Omental fat pad (tissue), 4 donors: ENCODE results near the gene REEP1. TPM values are rescaled to one million over a fixed set of nuclear protein-coding genes. Genes with fewer than 3 reads are reported as not detected.
"Not testable (repeated sequence)": the region's sequence is repeated elsewhere in the genome, so short reads cannot be mapped to it uniquely, and the experiment has no call there.

ENCODE experiments used
- ATAC-seq: fragments of 150-250 bp; one replicate; pipeline ENCODE4 v1.9.1; 2016; ENCODE audit warnings: mild to moderate bottlenecking, moderate library complexity; ENCODE audit not compliant: low FRiP score
- DNase-seq: peaks from one replicate; pipeline ENCODE4 v3.0.0-alpha.2; 2019; ENCODE audit warnings: low spot score
- total RNA-seq, 4 donors: library from RNA; depleted of rRNA; stranded (reverse); fragments of >200 nt; gene quantifications; one replicate each; pipeline ENCODE4 v1.1.0, GENCODE V29; 2016
- TF ChIP-seq, protein P1 (sequence below), 3 donors: fragments of 450-650 bp; IDR thresholded peaks; one replicate each; pipeline ENCODE4 v1.5.1; 2016 to 2017; ENCODE audit warnings: antibody characterized with exemption in 3 of 3, mild to moderate bottlenecking in 3 of 3, moderate library complexity in 2 of 3

REEP1 gene
- total RNA-seq, 4 donors from 2014 or later, result 2.5 to 15.4 (median 4.3) TPM

DNA sequence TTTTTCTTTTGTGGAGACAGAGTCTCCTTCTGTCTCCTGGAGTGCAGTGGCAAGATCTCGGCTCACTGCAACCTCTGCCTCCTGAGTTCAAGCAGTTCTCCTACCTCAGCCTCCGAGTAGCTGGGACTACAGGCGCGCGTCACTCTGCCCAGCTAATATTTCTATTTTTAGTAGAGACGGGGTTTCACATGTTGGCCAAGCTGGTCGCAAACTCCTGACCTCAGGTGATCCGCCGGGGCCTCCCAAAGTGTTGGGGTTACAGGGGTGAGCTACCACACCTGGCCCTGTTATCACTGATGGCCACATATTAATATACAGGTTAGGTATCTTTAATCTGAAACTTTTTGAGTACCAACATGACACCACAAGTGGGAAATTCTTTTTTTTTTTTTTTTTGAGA, 134.7 kb downstream of the REEP1 start:
- DNase-seq, result no peak
- TF ChIP-seq, protein P1, sequence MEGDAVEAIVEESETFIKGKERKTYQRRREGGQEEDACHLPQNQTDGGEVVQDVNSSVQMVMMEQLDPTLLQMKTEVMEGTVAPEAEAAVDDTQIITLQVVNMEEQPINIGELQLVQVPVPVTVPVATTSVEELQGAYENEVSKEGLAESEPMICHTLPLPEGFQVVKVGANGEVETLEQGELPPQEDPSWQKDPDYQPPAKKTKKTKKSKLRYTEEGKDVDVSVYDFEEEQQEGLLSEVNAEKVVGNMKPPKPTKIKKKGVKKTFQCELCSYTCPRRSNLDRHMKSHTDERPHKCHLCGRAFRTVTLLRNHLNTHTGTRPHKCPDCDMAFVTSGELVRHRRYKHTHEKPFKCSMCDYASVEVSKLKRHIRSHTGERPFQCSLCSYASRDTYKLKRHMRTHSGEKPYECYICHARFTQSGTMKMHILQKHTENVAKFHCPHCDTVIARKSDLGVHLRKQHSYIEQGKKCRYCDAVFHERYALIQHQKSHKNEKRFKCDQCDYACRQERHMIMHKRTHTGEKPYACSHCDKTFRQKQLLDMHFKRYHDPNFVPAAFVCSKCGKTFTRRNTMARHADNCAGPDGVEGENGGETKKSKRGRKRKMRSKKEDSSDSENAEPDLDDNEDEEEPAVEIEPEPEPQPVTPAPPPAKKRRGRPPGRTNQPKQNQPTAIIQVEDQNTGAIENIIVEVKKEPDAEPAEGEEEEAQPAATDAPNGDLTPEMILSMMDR (IDR thresholded peaks at IDR 0.05), result no peak
- no peak for ATAC-seq

DNA sequence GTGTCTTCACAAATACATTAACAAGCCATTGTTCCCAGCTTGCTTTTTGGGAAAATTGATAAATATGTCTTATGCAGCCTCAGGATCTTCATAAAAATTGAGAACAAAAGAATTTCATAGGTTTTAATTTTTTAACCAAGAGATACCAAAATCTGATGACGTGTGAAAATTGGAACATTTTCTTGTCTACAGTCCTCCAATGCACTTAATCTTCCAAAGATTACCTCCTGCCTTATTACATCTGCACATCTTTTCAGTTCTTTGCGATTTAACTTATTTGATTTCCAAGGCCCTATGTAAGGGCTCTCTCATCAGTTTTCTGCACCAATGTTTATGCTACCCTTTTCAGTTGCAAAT, 135.1 kb downstream of the REEP1 start:
- TF ChIP-seq, protein P1 (IDR thresholded peaks at IDR 0.05), result no peak
- ATAC-seq, result no peak
- DNase-seq, result no peak

DNA sequence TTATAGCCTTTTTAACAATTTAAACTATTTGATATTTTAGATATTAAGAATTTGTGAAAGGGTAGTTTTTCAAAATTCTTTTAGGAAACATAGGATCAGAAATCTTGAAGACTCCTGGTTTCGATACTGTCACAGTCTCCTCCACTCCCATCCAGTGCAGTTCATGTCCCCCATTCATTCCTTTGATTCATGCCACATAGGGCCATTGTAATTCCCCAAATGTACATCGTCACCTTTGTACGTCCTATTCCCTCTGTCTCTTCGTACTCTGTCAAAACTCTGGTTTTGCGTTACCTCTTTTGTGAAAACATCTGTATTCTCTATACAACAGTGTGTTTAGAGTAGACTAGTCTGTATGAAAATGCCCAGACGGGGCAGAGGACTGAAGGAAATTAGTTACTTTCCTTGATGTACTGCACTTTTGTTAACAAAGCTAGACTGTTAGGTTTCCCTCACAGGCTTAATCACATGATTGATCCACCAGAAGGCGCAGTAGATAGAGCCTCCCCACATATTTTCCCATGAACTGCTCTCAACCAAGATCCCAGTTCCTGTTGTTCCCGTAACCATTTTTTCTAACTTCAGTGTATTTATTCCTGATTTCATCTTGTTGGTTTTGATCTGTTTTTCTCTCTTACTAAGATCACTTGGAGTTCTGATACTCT, 135.6 kb downstream of the REEP1 start:
- no peak for ATAC-seq
- DNase-seq, result no peak
- TF ChIP-seq, protein P1 (IDR thresholded peaks at IDR 0.05), result no peak

DNA sequence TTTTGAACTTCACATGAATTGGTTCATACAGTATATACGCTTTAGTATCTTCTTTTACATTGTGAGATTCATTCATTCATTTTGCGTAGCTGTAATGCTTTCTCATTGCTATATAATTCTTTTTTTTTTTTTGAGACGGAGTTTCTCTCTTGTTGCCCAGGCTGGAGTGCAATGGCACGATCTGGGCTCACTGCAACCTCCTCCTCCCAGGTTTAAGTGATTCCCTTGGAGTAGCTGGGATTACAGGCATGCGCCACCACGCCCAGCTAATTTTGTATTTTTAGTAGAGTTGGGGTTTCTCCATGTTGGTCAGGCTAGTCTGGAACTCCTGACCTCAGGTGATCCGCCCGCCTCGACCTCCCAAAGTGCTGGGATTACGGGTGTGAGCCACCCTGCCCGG, 136.9 kb downstream of the REEP1 start:
- ATAC-seq, DNase-seq: not testable (repeated sequence)

DNA sequence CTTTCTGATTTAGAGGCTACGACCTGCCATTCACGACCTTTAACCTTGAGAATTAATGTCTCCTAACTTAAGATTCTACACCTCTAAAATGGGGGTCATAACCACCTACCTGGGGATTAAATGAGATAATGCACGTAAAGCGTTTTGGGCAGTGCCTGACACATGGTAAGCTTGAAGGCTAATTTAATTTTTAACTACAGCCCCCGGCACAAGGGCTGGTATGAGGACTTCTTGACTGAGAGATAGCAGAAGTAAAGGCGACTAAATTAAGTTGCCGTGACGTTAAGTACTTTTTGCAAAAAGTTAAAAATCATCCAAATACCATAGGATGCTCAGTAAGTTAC, 137.6 kb downstream of the REEP1 start:
- ATAC-seq (no peak), DNase-seq (no peak)
- TF ChIP-seq, protein P1 (IDR thresholded peaks at IDR 0.05), result no peak

DNA sequence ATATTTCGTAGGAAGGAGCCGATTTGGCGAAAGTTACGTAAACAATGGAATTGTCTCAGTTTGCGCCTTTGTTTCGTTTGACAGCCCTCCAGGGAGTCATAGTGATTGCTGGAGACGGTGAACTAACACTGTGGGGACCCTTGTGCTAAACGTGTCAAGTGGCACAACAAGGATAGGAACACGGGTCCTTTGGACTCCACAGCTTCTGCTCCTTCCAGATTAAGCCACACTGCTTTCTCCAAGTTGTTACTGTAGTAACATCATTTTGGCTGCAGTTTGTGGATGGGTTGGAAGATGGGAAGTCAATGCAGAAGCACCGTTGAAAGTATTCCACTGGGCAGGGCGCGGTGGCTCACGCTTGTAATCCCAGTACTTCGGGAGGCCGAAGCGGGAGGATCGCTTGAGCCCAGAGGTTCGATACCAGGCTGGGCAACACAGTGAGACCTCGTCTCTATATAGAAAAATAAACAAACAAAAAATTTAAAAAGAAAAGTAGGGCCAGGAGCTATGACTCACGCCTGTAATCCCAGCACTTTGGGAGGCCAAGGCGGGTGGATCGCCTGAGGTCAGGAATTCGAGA, 141.5 kb downstream of the REEP1 start:
- DNase-seq (no peak), ATAC-seq (no peak)
- TF ChIP-seq, protein P1 (IDR thresholded peaks at IDR 0.05), result no peak

DNA sequence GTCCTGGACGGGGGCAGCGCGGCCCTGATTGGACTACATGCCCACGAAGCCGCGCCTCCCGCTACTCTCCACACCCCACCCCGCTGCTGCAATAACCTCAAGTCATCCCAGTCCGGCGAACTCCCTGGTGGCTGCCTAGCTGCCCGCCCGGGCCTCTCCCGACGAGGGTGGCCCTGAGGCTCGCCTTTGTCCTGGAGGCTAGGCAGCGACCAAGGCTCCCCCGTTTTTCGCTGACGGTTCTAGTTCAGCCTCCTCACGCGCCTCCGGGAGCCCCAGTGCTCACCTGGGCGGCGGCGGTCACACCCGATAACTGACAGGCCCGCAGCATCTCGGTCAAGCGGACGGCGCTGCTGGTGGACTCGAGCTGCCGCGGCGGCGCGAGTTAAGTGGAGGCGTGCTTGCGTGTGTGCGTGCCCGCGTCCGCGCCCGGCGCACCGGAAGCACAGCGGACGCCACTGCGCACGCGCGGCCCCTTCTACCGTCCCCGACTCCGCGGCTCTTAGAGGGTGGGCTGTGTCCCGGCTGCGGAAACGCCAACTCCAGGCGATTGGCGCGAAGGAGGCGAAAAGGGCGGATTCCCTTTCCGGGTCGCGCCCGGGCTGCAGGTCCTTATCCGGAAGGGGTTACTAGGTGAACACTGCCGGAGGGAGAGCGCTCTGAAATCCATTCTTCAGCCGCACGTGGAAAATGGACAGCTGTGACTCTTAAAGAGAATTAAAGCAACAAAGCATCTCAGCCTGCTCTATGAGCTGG, 142.2 kb downstream of the REEP1 start, which contains the start of gene IMMT:
Gene IMMT (minus strand): TSS at position 408 of the 753 bp plus-strand sequence. CDS start 80 bp downstream, at position 328.
- DNase-seq, result peak; percentile 91

More for the DNA sequence above, 142.2 kb downstream of the REEP1 start, which contains the start of gene IMMT:
- ATAC-seq, result peak; percentile 97
- TF ChIP-seq, protein P1 (IDR thresholded peaks at IDR 0.05), result no peak
